GM13977 (cell line): Measurements from ENCODE around the gene OR2H2.

Source experiments
- DNase-seq: peaks from one replicate; pipeline ENCODE4 v3.0.0; 2012; ENCODE audit warnings: low spot score
- CTCF ChIP-seq: IDR thresholded peaks from 2 replicates; pipeline ENCODE4 v1.5.1; 2012; ENCODE audit warnings: mild to moderate bottlenecking, control low read depth; ENCODE audit not compliant: insufficient read depth; ENCODE audit errors: extremely low read depth, missing control alignments
- in situ Hi-C: fragments of 300-500 bp; cut with MboI; formaldehyde crosslinking; loops from one replicate; pipeline ENCODE4 v1.12.0; 2022; ENCODE audit warnings: low sequenced_read_pairs, low pct_unique_long_range_greater_than_20kb, mixed read lengths, inconsistent platforms; ENCODE audit not compliant: unreplicated experiment

OR2H2 gene

GRCh38 chr6:29631860-29632731 is 47.2 kb downstream of the OR2H2 start:
- in situ Hi-C loops = no loop called here
- no peak for TF ChIP-seq CTCF
- DNase-seq = peak; percentile 67

DNA sequence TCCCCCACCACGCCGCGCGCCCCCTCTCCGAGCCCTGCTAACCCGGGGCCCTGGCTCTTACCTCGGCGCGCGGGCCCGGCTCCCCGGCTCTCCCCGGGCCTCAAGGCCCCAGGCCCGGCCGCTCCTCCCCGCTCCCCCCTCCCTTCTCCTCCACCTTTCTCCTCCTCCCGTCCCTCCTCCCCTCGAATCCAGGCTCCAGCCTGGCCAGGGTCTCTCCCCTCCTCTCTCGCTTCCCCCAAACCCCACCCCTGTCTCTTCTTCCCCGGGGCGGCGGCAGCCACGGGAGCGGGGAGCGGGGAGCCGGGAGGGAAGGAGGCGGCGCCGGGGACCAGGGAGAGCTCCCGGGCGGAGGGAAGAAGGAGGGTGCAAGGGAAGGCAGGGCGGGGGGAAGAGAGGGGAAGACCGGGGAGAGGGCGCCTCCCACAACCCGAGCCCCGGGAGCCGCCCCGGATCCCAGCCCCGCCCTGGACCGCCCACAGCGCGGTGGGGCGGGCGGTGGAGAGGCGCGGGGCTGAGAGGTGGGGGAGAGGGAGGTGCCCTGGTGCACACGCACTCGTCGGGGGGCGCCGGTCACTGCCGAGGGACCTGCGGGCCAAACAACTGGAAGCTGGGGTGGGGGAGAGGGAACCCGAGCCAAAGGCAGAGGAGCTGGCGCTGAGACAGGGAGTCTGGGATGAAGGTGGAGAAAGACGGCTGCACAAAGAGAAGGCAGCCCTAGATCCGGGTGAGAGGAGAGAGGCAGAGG is 48.0 kb downstream of the OR2H2 start, which contains the start of gene GABBR1:
TSS of gene GABBR1 (minus strand) at position 395 of the 745 bp plus-strand sequence. CDS start 798 bp downstream, outside the sequence.
- in situ Hi-C loops = no loop called here
- peak; percentile 94 for DNase-seq
- no peak for TF ChIP-seq CTCF

- in situ Hi-C loops = no loop called here
- no peak for TF ChIP-seq CTCF
- DNase-seq = no peak
Measured at GRCh38 chr6:29633534-29633905, 48.6 kb downstream of the OR2H2 start.

DNA sequence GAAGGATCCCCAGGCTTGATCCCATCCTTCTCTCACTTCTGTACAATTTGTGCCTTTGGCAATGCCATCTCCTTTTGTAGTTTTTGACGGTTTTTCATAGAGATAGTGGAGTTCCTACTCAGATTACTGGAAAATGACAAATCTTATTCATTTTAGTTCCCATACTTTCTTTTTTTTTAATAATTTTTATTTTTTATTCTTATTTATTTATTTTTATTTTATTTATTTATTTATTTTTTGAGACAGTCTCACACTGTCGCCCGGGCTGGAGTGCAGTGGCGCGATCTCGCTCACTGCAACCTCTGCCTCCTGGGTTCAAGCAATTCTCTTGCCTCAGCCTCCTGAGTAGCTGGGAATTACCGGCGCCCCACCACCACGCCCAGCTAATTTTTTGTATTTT is 52.3 kb downstream of the OR2H2 start:
- in situ Hi-C loops = no loop called here
- no peak for DNase-seq
- TF ChIP-seq CTCF = no peak
